ENCODE data around the gene NPVF.

NPVF gene

GRCh38 chr7:25228386-25228785 lies at the start of gene NPVF:
NPVF (minus strand) TSS chr7:25228486; CDS start chr7:25228439, 47 bp downstream.
- DNase-seq (ENCODE audit: low spot score), result no peak

GRCh38 chr7:25272265-25272664 lies 44.0 kb upstream of the NPVF start:
- DNase-seq (ENCODE audit: low spot score), result no peak

GRCh38 chr7:25263337-25263736 lies 35.1 kb upstream of the NPVF start:
- no peak for DNase-seq (ENCODE audit: low spot score)

- DNase-seq (ENCODE audit: low spot score), result no peak
Observed at GRCh38 chr7:25262586-25262985, 34.3 kb upstream of the NPVF start.

- no peak for DNase-seq (ENCODE audit: low spot score)
Observed at GRCh38 chr7:25261545-25262140, 33.4 kb upstream of the NPVF start.

GRCh38 chr7:25260862-25261494 lies 32.7 kb upstream of the NPVF start:
- DNase-seq (ENCODE audit: low spot score), result no peak

- DNase-seq (ENCODE audit: low spot score), result peak; percentile 90
Observed at GRCh38 chr7:25259487-25260243, 31.4 kb upstream of the NPVF start.

GRCh38 chr7:25256333-25256819 lies 28.1 kb upstream of the NPVF start:
- no peak for DNase-seq (ENCODE audit: low spot score)

GRCh38 chr7:25255611-25256332 lies 27.5 kb upstream of the NPVF start:
- no peak for DNase-seq (ENCODE audit: low spot score)

- no peak for DNase-seq (ENCODE audit: low spot score)
Observed at GRCh38 chr7:25254604-25255003, 26.3 kb upstream of the NPVF start.

GRCh38 chr7:25253714-25254113 lies 25.4 kb upstream of the NPVF start:
- no peak for DNase-seq (ENCODE audit: low spot score)

- no peak for DNase-seq (ENCODE audit: low spot score)
Observed at GRCh38 chr7:25250386-25250785, 22.1 kb upstream of the NPVF start.

GRCh38 chr7:25249772-25250171 lies 21.5 kb upstream of the NPVF start:
- no peak for DNase-seq (ENCODE audit: low spot score)

- DNase-seq (ENCODE audit: low spot score), result no peak
Observed at GRCh38 chr7:25246306-25246705, 18.0 kb upstream of the NPVF start.

- no peak for DNase-seq (ENCODE audit: low spot score)
Observed at GRCh38 chr7:25244254-25245033, 16.2 kb upstream of the NPVF start.

GRCh38 chr7:25242678-25243077 lies 14.4 kb upstream of the NPVF start:
- DNase-seq (ENCODE audit: low spot score), result no peak

- DNase-seq (ENCODE audit: low spot score), result no peak
Observed at GRCh38 chr7:25240896-25241295, 12.6 kb upstream of the NPVF start.

- DNase-seq (ENCODE audit: low spot score), result no peak
Observed at GRCh38 chr7:25240340-25240739, 12.1 kb upstream of the NPVF start.

GRCh38 chr7:25239888-25240287 lies 11.6 kb upstream of the NPVF start:
- DNase-seq (ENCODE audit: low spot score), result no peak

- DNase-seq (ENCODE audit: low spot score), result no peak
Observed at GRCh38 chr7:25238066-25238725, 9.9 kb upstream of the NPVF start.

- no peak for DNase-seq (ENCODE audit: low spot score)
Observed at GRCh38 chr7:25235471-25235870, 7.2 kb upstream of the NPVF start.

Measured in pons (tissue), 1 donor.